ENCODE measurements around the gene SRXN1. TPM values are rescaled to one million over a fixed set of nuclear protein-coding genes. Genes with fewer than 3 reads are reported as not detected.
"Not testable (repeated sequence)": the region's sequence is repeated elsewhere in the genome, so short reads cannot be mapped to it uniquely, and the experiment has no call there.

Gene SRXN1
- total and polyA plus RNA-seq, 12 donors: 11.9 to 42.0 (median 30.9) TPM

GRCh38 chr20:698276-698675 lies 45.3 kb upstream of the SRXN1 start:
- Histone ChIP-seq H3K4me3 (no peak overlapping the region), H3K4me1 (peaks cover 0 to 23% (median 6%) of the 10 kb centered on the region in 9 donors), H3K27me3 (peaks cover 0 to 8% (median 0%) of the 10 kb centered on the region in 7 donors), H3K36me3 (no peaks in the 10 kb centered on the region), H3K9me3 (no peaks in the 10 kb centered on the region), H3K27ac (no peak overlapping the region)
- WGBS, 2 donors: 76 to 78% methylated on average over 6 of the region's 6 CpGs
- TF ChIP-seq CTCF (IDR thresholded peaks at IDR 0.05): no peak
- intact Hi-C loops (cut with DNase I): no loop called here
- DNase-seq (no peak), ATAC-seq (no peak)

- Histone ChIP-seq H3K27ac (no peak overlapping the region), H3K27me3 (peaks cover 0 to 8% (median 0%) of the 10 kb centered on the region in 7 donors), H3K4me1 (peaks cover 0 to 23% (median 6%) of the 10 kb centered on the region in 9 donors), H3K4me3 (no peak overlapping the region), H3K36me3 (no peaks in the 10 kb centered on the region), H3K9me3 (no peaks in the 10 kb centered on the region)
- no peak for ATAC-seq
- intact Hi-C loops (cut with DNase I): no loop called here
- no peak for TF ChIP-seq CTCF (IDR thresholded peaks at IDR 0.05)
- no peak for DNase-seq
- 83 to 84% methylated on average over 9 of the region's 9 CpGs for WGBS, 2 donors
Observed at GRCh38 chr20:697826-698225, 44.8 kb upstream of the SRXN1 start.

GRCh38 chr20:695165-695866 lies 42.3 kb upstream of the SRXN1 start:
- ATAC-seq (no peak), DNase-seq (no peak)
- Histone ChIP-seq H3K4me3 (no peak overlapping the region), H3K4me1 (peaks cover 0 to 14% (median 6%) of the 10 kb centered on the region in 9 donors), H3K27me3 (peaks cover 0 to 12% (median 4%) of the 10 kb centered on the region in 7 donors), H3K9me3 (no peaks in the 10 kb centered on the region), H3K36me3 (no peaks in the 10 kb centered on the region), H3K27ac (no peak overlapping the region)
- WGBS, 2 donors: 64 to 81% methylated on average over 2 of the region's 2 CpGs
- no peak for TF ChIP-seq CTCF (IDR thresholded peaks at IDR 0.05)
- intact Hi-C loops (cut with DNase I): no loop called here

GRCh38 chr20:694496-694895 lies 41.5 kb upstream of the SRXN1 start:
- H3K4me1 ChIP-seq: peaks cover 0 to 5% (median 3%) of the 10 kb centered on the region in 9 donors
- DNase-seq (no peak), ATAC-seq (no peak)
- H3K27me3 ChIP-seq: peaks cover 0 to 20% (median 4%) of the 10 kb centered on the region in 7 donors
- TF ChIP-seq CTCF (IDR thresholded peaks at IDR 0.05): no peak
- 66 to 71% methylated on average over 4 of the region's 4 CpGs for WGBS, 2 donors
- intact Hi-C loops (cut with DNase I): no loop called here
- H3K36me3 ChIP-seq: no peaks in the 10 kb centered on the region
- H3K27ac ChIP-seq: no peak overlapping the region
- no peak overlapping the region for H3K4me3 ChIP-seq
- peaks cover 0 to 4% (median 0%) of the 10 kb centered on the region in 11 donors for H3K9me3 ChIP-seq

- 89 to 92% methylated on average over 10 of the region's 10 CpGs for WGBS, 2 donors
- ATAC-seq; H3K36me3 ChIP-seq; H3K4me3 ChIP-seq; intact Hi-C loops (cut with DNase I); H3K27ac ChIP-seq; DNase-seq; H3K4me1 ChIP-seq; H3K9me3 ChIP-seq: not testable (repeated sequence)
- H3K27me3 ChIP-seq: peaks cover 0 to 25% (median 5%) of the 10 kb centered on the region in 7 donors
Observed at GRCh38 chr20:693786-694185, 40.8 kb upstream of the SRXN1 start.

All from heart right ventricle (tissue), 16 donors.